Measurements from ENCODE around the gene ATP10A.

The ATP10A gene

GRCh38 chr15:25668236-25668795 lies 194.8 kb downstream of the ATP10A start:
- peaks cover 27% of the 10 kb centered on the region for H3K27me3 ChIP-seq
- H3K4me1 ChIP-seq (ENCODE audit: control insufficient read depth in 1 of 2, insufficient read depth in 1 of 2, low read depth in 1 of 2, low read length in 1 of 2): no peaks in the 10 kb centered on the region
- H3K36me3 ChIP-seq: no peaks in the 10 kb centered on the region
- H3K27ac ChIP-seq: no peak overlapping the region
- H3K9me3 ChIP-seq: no peaks in the 10 kb centered on the region
- TF ChIP-seq, protein P1, sequence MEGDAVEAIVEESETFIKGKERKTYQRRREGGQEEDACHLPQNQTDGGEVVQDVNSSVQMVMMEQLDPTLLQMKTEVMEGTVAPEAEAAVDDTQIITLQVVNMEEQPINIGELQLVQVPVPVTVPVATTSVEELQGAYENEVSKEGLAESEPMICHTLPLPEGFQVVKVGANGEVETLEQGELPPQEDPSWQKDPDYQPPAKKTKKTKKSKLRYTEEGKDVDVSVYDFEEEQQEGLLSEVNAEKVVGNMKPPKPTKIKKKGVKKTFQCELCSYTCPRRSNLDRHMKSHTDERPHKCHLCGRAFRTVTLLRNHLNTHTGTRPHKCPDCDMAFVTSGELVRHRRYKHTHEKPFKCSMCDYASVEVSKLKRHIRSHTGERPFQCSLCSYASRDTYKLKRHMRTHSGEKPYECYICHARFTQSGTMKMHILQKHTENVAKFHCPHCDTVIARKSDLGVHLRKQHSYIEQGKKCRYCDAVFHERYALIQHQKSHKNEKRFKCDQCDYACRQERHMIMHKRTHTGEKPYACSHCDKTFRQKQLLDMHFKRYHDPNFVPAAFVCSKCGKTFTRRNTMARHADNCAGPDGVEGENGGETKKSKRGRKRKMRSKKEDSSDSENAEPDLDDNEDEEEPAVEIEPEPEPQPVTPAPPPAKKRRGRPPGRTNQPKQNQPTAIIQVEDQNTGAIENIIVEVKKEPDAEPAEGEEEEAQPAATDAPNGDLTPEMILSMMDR (IDR thresholded peaks at IDR 0.05): no peak
- no peak overlapping the region for H3K4me3 ChIP-seq (ENCODE audit: low read depth in 1 of 2, low read length in 1 of 2)

GRCh38 chr15:25667829-25668228 lies 195.3 kb downstream of the ATP10A start:
- TF ChIP-seq, protein P1 (IDR thresholded peaks at IDR 0.05): no peak
- no peaks in the 10 kb centered on the region for H3K4me1 ChIP-seq (ENCODE audit: control insufficient read depth in 1 of 2, insufficient read depth in 1 of 2, low read depth in 1 of 2, low read length in 1 of 2)
- H3K27me3 ChIP-seq: peaks cover 27% of the 10 kb centered on the region
- H3K36me3 ChIP-seq: no peaks in the 10 kb centered on the region
- no peaks in the 10 kb centered on the region for H3K9me3 ChIP-seq
- no peak overlapping the region for H3K27ac ChIP-seq
- H3K4me3 ChIP-seq (ENCODE audit: low read depth in 1 of 2, low read length in 1 of 2): no peak overlapping the region

DNA sequence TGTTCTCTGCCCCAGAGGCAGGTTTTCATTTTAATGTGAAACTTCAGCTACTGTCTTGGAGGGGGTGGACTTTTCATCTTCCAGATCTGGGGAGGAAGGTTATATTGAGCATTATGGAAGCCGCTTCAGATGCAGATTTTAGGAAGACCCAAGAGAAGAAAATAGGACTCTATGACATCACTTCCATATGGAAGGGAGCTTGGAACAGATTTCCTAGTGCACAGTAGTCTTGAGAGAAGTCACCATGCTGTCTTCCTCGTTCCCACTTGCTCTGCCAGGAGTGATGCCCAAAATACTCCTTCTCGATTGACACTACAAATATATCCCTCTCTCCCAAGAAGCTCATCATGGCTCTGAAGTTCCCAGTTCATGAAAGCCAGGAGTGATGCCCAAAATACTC lies 197.2 kb downstream of the ATP10A start:
- H3K27me3 ChIP-seq: peaks cover 21% of the 10 kb centered on the region
- TF ChIP-seq, protein P1 (IDR thresholded peaks at IDR 0.05): no peak
- H3K9me3 ChIP-seq: no peaks in the 10 kb centered on the region
- no peaks in the 10 kb centered on the region for H3K4me1 ChIP-seq (ENCODE audit: control insufficient read depth in 1 of 2, insufficient read depth in 1 of 2, low read depth in 1 of 2, low read length in 1 of 2)
- H3K4me3 ChIP-seq (ENCODE audit: low read depth in 1 of 2, low read length in 1 of 2): no peak overlapping the region
- H3K27ac ChIP-seq: no peak overlapping the region
- H3K36me3 ChIP-seq: no peaks in the 10 kb centered on the region

GRCh38 chr15:25664761-25665160 lies 198.4 kb downstream of the ATP10A start:
- Histone ChIP-seq H3K4me1 (ENCODE audit: control insufficient read depth in 1 of 2, insufficient read depth in 1 of 2, low read depth in 1 of 2, low read length in 1 of 2) (no peaks in the 10 kb centered on the region), H3K9me3 (no peaks in the 10 kb centered on the region), H3K4me3 (ENCODE audit: low read depth in 1 of 2, low read length in 1 of 2) (no peak overlapping the region), H3K27ac (no peak overlapping the region), H3K27me3 (peaks cover 10% of the 10 kb centered on the region), H3K36me3 (no peaks in the 10 kb centered on the region)
- TF ChIP-seq, protein P1 (IDR thresholded peaks at IDR 0.05): no peak

- TF ChIP-seq, protein P1 (IDR thresholded peaks at IDR 0.05): no peak
- Histone ChIP-seq H3K4me3 (ENCODE audit: low read depth in 1 of 2, low read length in 1 of 2) (no peak overlapping the region), H3K9me3 (no peaks in the 10 kb centered on the region), H3K36me3 (no peaks in the 10 kb centered on the region), H3K27ac (no peak overlapping the region), H3K27me3 (no peaks in the 10 kb centered on the region), H3K4me1 (ENCODE audit: control insufficient read depth in 1 of 2, insufficient read depth in 1 of 2, low read depth in 1 of 2, low read length in 1 of 2) (no peaks in the 10 kb centered on the region)
Measured at GRCh38 chr15:25663515-25663914, 199.6 kb downstream of the ATP10A start.

DNA sequence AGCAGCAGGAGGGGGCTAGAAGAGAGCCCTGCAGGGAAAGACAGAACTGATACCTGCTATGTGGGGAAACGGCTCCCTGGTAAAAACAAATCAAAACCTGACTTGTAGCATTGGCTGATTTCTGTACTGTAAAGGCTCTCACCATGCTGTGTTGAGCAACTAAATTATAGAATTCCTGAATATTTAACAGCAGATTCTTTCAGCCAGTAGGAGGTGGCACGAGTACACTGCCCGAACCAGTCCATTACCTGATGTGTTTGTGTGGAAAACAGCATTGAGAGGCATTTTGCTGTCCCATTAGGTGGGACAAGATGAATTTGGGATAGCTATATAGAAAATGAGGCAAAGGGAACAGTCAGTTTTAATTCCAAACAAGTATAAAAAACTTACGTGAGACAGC lies 201.2 kb downstream of the ATP10A start:
- no peaks in the 10 kb centered on the region for H3K36me3 ChIP-seq
- no peaks in the 10 kb centered on the region for H3K27me3 ChIP-seq
- H3K9me3 ChIP-seq: no peaks in the 10 kb centered on the region
- H3K4me1 ChIP-seq (ENCODE audit: control insufficient read depth in 1 of 2, insufficient read depth in 1 of 2, low read depth in 1 of 2, low read length in 1 of 2): no peaks in the 10 kb centered on the region
- H3K27ac ChIP-seq: no peak overlapping the region
- TF ChIP-seq, protein P1 (IDR thresholded peaks at IDR 0.05): no peak
- H3K4me3 ChIP-seq (ENCODE audit: low read depth in 1 of 2, low read length in 1 of 2): no peak overlapping the region
